Right lobe of liver (tissue), 6 donors: ENCODE measurements around the gene ATF1. TPM values are rescaled to one million over a fixed set of nuclear protein-coding genes. Genes with fewer than 3 reads are reported as not detected.
A peak's percentile ranks its signal among the peaks of the same experiment; 100 is the strongest.

Experiments used
- ATAC-seq, 4 donors: fragments of 200-7000 bp; cut with Tn5 transposase; one replicate each; pipeline ENCODE4 v1.9.1; 2020; ENCODE audit warnings: mild to moderate bottlenecking in 4 of 4, moderate library complexity in 4 of 4
- DNase-seq, 3 donors: peaks; one replicate each; pipeline ENCODE4 v3.0.0-alpha.2; 2020
- H3K27ac ChIP-seq, 3 donors: fragments of 200-600 bp; one replicate each; pipeline ENCODE4 v1.8.0; 2022
- H3K27me3 ChIP-seq, 2 donors: fragments of 200-600 bp; one replicate each; pipeline ENCODE4 v1.8.0; 2022
- H3K36me3 ChIP-seq, 4 donors: fragments of 200-600 bp; sonication (generic) in 1 of 4; one replicate each; pipeline versions ENCODE4 v1.5.1 to v1.8.0; 2017 to 2022; ENCODE audit warnings: control low read depth in 1 of 4
- H3K4me1 ChIP-seq, 4 donors: fragments of 200-600 bp; sonication (generic) in 1 of 4; one replicate each; pipeline versions ENCODE4 v1.5.1 to v1.8.0; 2017 to 2022; ENCODE audit warnings: control low read depth in 1 of 4
- H3K4me3 ChIP-seq, 3 donors: fragments of 200-600 bp; one replicate each; pipeline ENCODE4 v1.8.0; 2022
- H3K9me3 ChIP-seq, 4 donors: fragments of 200-600 bp; sonication (generic) in 1 of 4; one replicate each; pipeline versions ENCODE4 v1.5.1 to v1.8.0; 2017 to 2022; ENCODE audit warnings: control low read depth in 1 of 4
- CTCF ChIP-seq, 4 donors: fragments of 200-600 bp in 3 of 4; fragments of 450-650 bp in 1 of 4; IDR thresholded peaks; one replicate each; pipeline versions ENCODE4 v1.5.1 to v1.8.0; 2016 to 2022; ENCODE audit warnings: antibody characterized with exemption in 4 of 4, mild to moderate bottlenecking in 2 of 4
- POLR2A ChIP-seq: fragments of 450-650 bp; IDR thresholded peaks from one replicate; pipeline ENCODE4 v1.6.1; 2017; ENCODE audit warnings: antibody characterized with exemption, mild to moderate bottlenecking
- WGBS: methylation state at CpG from one replicate; pipeline ENCODE4 v1.1.6; 2018; ENCODE audit warnings: low coverage, low lambda C conversion rate; ENCODE audit not compliant: insufficient coverage; ENCODE audit errors: missing lambda C conversion rate; 5-methylcytosine and 5-hydroxymethylcytosine counted together
- intact Hi-C, 2 donors: fragments of 100-400 bp; cut with DNase I; formaldehyde crosslinking; loops; one replicate each; pipeline versions ENCODE4 v1.11.2 to v1.14.1; 2022
- total RNA-seq, 6 experiments: library from RNA; depleted of rRNA in 2 of 6; stranded (reverse); fragments of >200 nt in 2 of 6; fragmentation: NEBNext Ultra II Directional in 3 of 6; extraction: Animal tissue kit (Norgen Biotek cat#: 25700) in 3 of 6; gene quantifications; one replicate each; pipeline versions ENCODE4 v1.1.0 to v1.2.4, GENCODE V29; 2016 to 2023
- donor health status: DM: no; HTN: yes; CAD: no.
- donor health status: DM: no; HTN: no; CAD: no.
- donor health status: DM: no; HTN: no; CAD: no.
- donor health status: DM: no; HTN: yes; CAD: no.
- donor health status: DM: no; HTN: yes; CAD: no.

ATF1 gene
- total RNA-seq, 6 experiments from 2014 or later, result 7.3 to 19.9 (median 13.4) TPM

GRCh38 chr12:50745861-50746260, 18.0 kb upstream of the ATF1 start:
- Histone ChIP-seq H3K4me3 (no peak overlapping the region), H3K4me1 (no peaks in the 10 kb centered on the region), H3K36me3 (peaks cover 0 to 76% (median 31%) of the 10 kb centered on the region in 4 donors), H3K27ac (no peak overlapping the region), H3K27me3 (no peaks in the 10 kb centered on the region), H3K9me3 (no peaks in the 10 kb centered on the region)
- TF ChIP-seq CTCF (IDR thresholded peaks at IDR 0.05), result no peak
- intact Hi-C loops, result no loop called here
- ATAC-seq (peak in 2 of 4 donors; percentile 30 to 37), DNase-seq (no peak)
- WGBS, result 76% methylated on average over 4 of the region's 4 CpGs

GRCh38 chr12:50746431-50746830, 17.5 kb upstream of the ATF1 start:
- H3K27me3 ChIP-seq, result no peaks in the 10 kb centered on the region
- intact Hi-C loops, result no loop called here
- H3K4me1 ChIP-seq, result no peaks in the 10 kb centered on the region
- no peak for TF ChIP-seq CTCF (IDR thresholded peaks at IDR 0.05)
- no peak for TF ChIP-seq POLR2A
- no peak overlapping the region for H3K4me3 ChIP-seq
- peaks cover 0 to 71% (median 25%) of the 10 kb centered on the region in 4 donors for H3K36me3 ChIP-seq
- 77% methylated on average over 3 of the region's 3 CpGs for WGBS
- no peaks in the 10 kb centered on the region for H3K9me3 ChIP-seq
- DNase-seq (no peak), ATAC-seq (no peak)
- H3K27ac ChIP-seq, result no peak overlapping the region

- Histone ChIP-seq H3K4me1 (no peaks in the 10 kb centered on the region), H3K27ac (no peak overlapping the region), H3K9me3 (no peaks in the 10 kb centered on the region), H3K4me3 (no peak overlapping the region), H3K27me3 (no peaks in the 10 kb centered on the region), H3K36me3 (peaks cover 0 to 57% (median 17%) of the 10 kb centered on the region in 4 donors)
- TF ChIP-seq POLR2A, result no peak
- 71% methylated on average over 1 of the region's 1 CpG for WGBS
- intact Hi-C loops, result no loop called here
- DNase-seq (peak in 1 of 3 donors; percentile 18), ATAC-seq (no peak)
These were observed 16.1 kb upstream of the ATF1 start for GRCh38 chr12:50747817-50748216.

GRCh38 chr12:50749459-50749882, 14.4 kb upstream of the ATF1 start:
- TF ChIP-seq POLR2A, result no peak
- no peak for TF ChIP-seq CTCF (IDR thresholded peaks at IDR 0.05)
- DNase-seq (peak in 1 of 3 donors; percentile 10), ATAC-seq (no peak)
- H3K4me1 ChIP-seq, result no peaks in the 10 kb centered on the region
- H3K9me3 ChIP-seq, result no peaks in the 10 kb centered on the region
- no peaks in the 10 kb centered on the region for H3K27me3 ChIP-seq
- intact Hi-C loops, result no loop called here
- H3K27ac ChIP-seq, result no peak overlapping the region
- 88% methylated on average over 2 of the region's 2 CpGs for WGBS
- peaks cover 0 to 40% (median 8%) of the 10 kb centered on the region in 4 donors for H3K36me3 ChIP-seq
- no peak overlapping the region for H3K4me3 ChIP-seq

- intact Hi-C loops, result no loop called here
- Histone ChIP-seq H3K27ac (no peak overlapping the region), H3K4me1 (no peaks in the 10 kb centered on the region), H3K4me3 (no peak overlapping the region), H3K27me3 (no peaks in the 10 kb centered on the region), H3K36me3 (peaks cover 0 to 31% (median 3%) of the 10 kb centered on the region in 4 donors), H3K9me3 (no peaks in the 10 kb centered on the region)
- TF ChIP-seq CTCF (IDR thresholded peaks at IDR 0.05) (no peak), POLR2A (no peak)
- ATAC-seq (no peak), DNase-seq (peak in 1 of 3 donors; percentile 26)
- 100% methylated on average over 3 of the region's 4 CpGs for WGBS
These were observed 13.5 kb upstream of the ATF1 start for GRCh38 chr12:50750366-50750765.
